Breast epithelium (tissue), 4 donors: ENCODE data around the gene GRIA4. TPM values are rescaled to one million over a fixed set of nuclear protein-coding genes. Genes with fewer than 3 reads are reported as not detected.

ENCODE experiments used
- DNase-seq, 2 donors: peaks; one replicate each; pipeline ENCODE4 v3.0.0-alpha.2; 2019; ENCODE audit warnings: low spot score in 2 of 2
- H3K27ac ChIP-seq, 2 donors: fragments of 200-600 bp; sonication (generic) in 1 of 2; one replicate each; pipeline ENCODE4 v1.5.1; 2016 to 2019; ENCODE audit warnings: mild to moderate bottlenecking in 1 of 2
- H3K27me3 ChIP-seq, 2 donors: fragments of 200-600 bp; sonication (generic) in 1 of 2; one replicate each; pipeline versions ENCODE4 v1.5.1 to v1.6.0; 2017 to 2019; ENCODE audit warnings: control low read depth in 1 of 2, mild to moderate bottlenecking in 1 of 2
- H3K36me3 ChIP-seq: fragments of 200-600 bp; one replicate; pipeline ENCODE4 v1.5.1; 2019
- H3K4me1 ChIP-seq, 2 donors: fragments of 200-600 bp; sonication (generic); one replicate each; pipeline ENCODE4 v1.5.1; 2016 to 2019; ENCODE audit warnings: control low read depth in 1 of 2
- H3K4me3 ChIP-seq, 3 donors: fragments of 200-600 bp; sonication (generic); 1 replicate in 2 of 3; 2 replicates in 1 of 3; pipeline ENCODE4 v1.5.1; 2016 to 2019; ENCODE audit warnings: mild to moderate bottlenecking in 3 of 3, moderate library complexity in 2 of 3
- H3K9me3 ChIP-seq, 2 donors: fragments of 200-600 bp; sonication (generic) in 1 of 2; one replicate each; pipeline ENCODE4 v1.5.1; 2016 to 2019; ENCODE audit warnings: control low read depth in 1 of 2
- CTCF ChIP-seq, 3 donors: fragments of 450-650 bp; IDR thresholded peaks; one replicate each; pipeline ENCODE4 v1.5.1; 2016 to 2017; ENCODE audit warnings: antibody characterized with exemption in 3 of 3, mild to moderate bottlenecking in 3 of 3, moderate library complexity in 3 of 3
- POLR2A ChIP-seq: fragments of 450-650 bp; IDR thresholded peaks from one replicate; pipeline ENCODE4 v1.6.1; 2016; ENCODE audit warnings: antibody characterized with exemption, mild to moderate bottlenecking, moderate library complexity
- POLR2AphosphoS5 ChIP-seq, 3 donors: sonication (generic); formaldehyde crosslinking; IDR thresholded peaks; one replicate each; pipeline ENCODE4 v1.6.1; 2017; ENCODE audit warnings: antibody characterized with exemption in 3 of 3
- intact Hi-C: fragments of 100-400 bp; cut with DNase I; formaldehyde crosslinking; loops from one replicate; pipeline ENCODE4 v1.15.1; 2023; ENCODE audit warnings: low total_unique reads
- total RNA-seq, 3 donors: library from RNA; depleted of rRNA; stranded (reverse); fragments of >200 nt; gene quantifications; one replicate each; pipeline ENCODE4 v1.1.0, GENCODE V29; 2016

GRIA4 gene
- total RNA-seq, 3 donors from 2014 or later: 14.1 to 27.7 TPM; not detected in 1

DNA sequence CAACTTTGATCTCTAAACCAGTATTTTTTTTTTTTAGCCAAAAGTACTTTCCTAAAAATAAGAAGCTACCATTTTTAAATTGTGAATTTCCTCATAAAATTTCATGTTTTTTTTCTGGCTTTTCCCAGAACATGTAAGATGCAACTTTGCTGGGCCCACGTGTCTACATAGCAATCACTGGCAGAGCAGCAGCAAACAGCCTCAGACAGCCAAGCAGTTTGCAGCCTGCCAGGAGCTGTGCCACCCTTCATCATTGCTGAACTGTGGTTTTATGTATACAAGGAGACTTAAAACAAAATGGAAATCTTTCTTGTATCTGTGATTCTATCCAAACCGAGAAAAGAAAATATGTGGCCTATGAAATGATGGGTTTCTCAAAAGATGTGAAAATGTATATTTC lies 110.2 kb downstream of the GRIA4 start:
- H3K4me3 ChIP-seq: no peak overlapping the region
- no peaks in the 10 kb centered on the region for H3K9me3 ChIP-seq
- no peak for TF ChIP-seq CTCF (IDR thresholded peaks at IDR 0.05)
- no peak for TF ChIP-seq POLR2AphosphoS5 (IDR thresholded peaks at IDR 0.05)
- no peak for TF ChIP-seq POLR2A
- no peak for DNase-seq
- no peaks in the 10 kb centered on the region for H3K36me3 ChIP-seq
- intact Hi-C loops: no loop called here
- no peaks in the 10 kb centered on the region for H3K27me3 ChIP-seq
- H3K27ac ChIP-seq: no peak overlapping the region
- H3K4me1 ChIP-seq: no peaks in the 10 kb centered on the region

DNA sequence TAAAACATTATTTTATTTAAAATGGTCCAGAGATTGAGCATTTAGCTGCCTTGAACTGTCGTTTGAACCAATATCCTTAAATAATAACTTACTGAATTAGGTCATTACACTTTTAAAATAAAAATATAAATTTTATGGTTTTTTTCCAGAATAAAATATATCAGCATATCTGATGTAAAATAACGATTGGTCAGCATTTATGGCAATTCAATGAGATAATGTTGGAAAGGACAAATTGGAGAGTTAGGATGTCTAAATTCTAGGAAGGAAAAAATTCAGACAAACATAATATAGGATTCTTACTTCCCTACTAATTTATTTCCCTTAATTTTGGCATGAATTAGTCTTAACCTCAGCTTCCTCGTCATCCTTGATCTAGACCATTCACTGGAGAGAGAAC lies 113.4 kb downstream of the GRIA4 start:
- intact Hi-C loops: no loop called here
- H3K27me3 ChIP-seq: no peaks in the 10 kb centered on the region
- peaks cover 0 to 4% of the 10 kb centered on the region in 2 donors for H3K9me3 ChIP-seq
- H3K36me3 ChIP-seq: no peaks in the 10 kb centered on the region
- TF ChIP-seq CTCF (IDR thresholded peaks at IDR 0.05) (no peak), POLR2A (no peak), POLR2AphosphoS5 (IDR thresholded peaks at IDR 0.05) (no peak)
- no peak overlapping the region for H3K4me3 ChIP-seq
- H3K4me1 ChIP-seq: no peaks in the 10 kb centered on the region
- no peak overlapping the region for H3K27ac ChIP-seq
- no peak for DNase-seq

DNA sequence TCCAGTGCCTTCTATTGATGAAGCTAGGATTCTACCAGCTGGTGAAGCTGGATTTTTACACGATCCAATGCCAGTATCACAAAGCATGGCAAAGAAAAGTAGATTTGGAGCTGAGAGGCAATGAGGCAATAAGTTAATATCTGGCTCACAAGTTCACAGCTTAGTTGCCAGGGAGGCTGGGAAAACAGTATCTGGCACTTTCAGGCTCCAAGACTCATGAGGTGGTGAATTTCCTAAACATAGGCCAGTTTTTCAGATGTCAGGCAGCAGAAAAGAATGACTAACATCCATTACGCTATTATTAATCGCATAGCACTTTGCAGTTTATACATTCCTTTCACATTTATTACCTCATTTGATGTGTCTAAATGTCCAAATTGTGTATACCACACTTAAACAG lies 122.7 kb downstream of the GRIA4 start:
- no peak for TF ChIP-seq CTCF (IDR thresholded peaks at IDR 0.05)
- TF ChIP-seq POLR2A: no peak
- no peak for TF ChIP-seq POLR2AphosphoS5 (IDR thresholded peaks at IDR 0.05)

GRCh38 chr11:105734426-105734825 lies 124.6 kb downstream of the GRIA4 start:
- Histone ChIP-seq H3K36me3 (no peaks in the 10 kb centered on the region), H3K27me3 (no peaks in the 10 kb centered on the region), H3K4me3 (no peak overlapping the region), H3K9me3 (no peaks in the 10 kb centered on the region), H3K4me1 (no peaks in the 10 kb centered on the region), H3K27ac (no peak overlapping the region)
- no peak for DNase-seq
- TF ChIP-seq POLR2A (no peak), CTCF (IDR thresholded peaks at IDR 0.05) (no peak), POLR2AphosphoS5 (IDR thresholded peaks at IDR 0.05) (no peak)
- intact Hi-C loops: no loop called here

More for the DNA sequence above, 122.7 kb downstream of the GRIA4 start:
- intact Hi-C loops: no loop called here
- Histone ChIP-seq H3K4me1 (no peaks in the 10 kb centered on the region), H3K36me3 (no peaks in the 10 kb centered on the region), H3K4me3 (no peak overlapping the region), H3K27ac (no peak overlapping the region), H3K27me3 (no peaks in the 10 kb centered on the region), H3K9me3 (peaks cover 0 to 10% of the 10 kb centered on the region in 2 donors)
- DNase-seq: no peak

- no peak for TF ChIP-seq POLR2AphosphoS5 (IDR thresholded peaks at IDR 0.05)
- TF ChIP-seq POLR2A: no peak
- TF ChIP-seq CTCF (IDR thresholded peaks at IDR 0.05): no peak
- no peaks in the 10 kb centered on the region for H3K27me3 ChIP-seq
- H3K4me3 ChIP-seq: no peak overlapping the region
- H3K36me3 ChIP-seq: no peaks in the 10 kb centered on the region
- intact Hi-C loops: no loop called here
- no peaks in the 10 kb centered on the region for H3K4me1 ChIP-seq
- no peaks in the 10 kb centered on the region for H3K9me3 ChIP-seq
- no peak for DNase-seq
- H3K27ac ChIP-seq: no peak overlapping the region
Measured at GRCh38 chr11:105738251-105738650, 128.4 kb downstream of the GRIA4 start.
